GM12874 (cell line): ENCODE results near the gene TSPAN17.

Source experiments
- CTCF ChIP-seq: IDR thresholded peaks from 2 replicates; pipeline ENCODE4 v1.5.1; 2011; ENCODE audit warnings: low read depth, mild to moderate bottlenecking, control low read depth, low read length, moderate library complexity; ENCODE audit not compliant: insufficient read depth

Gene TSPAN17

GRCh38 chr5:176652136-176652535 is 4.9 kb downstream of the TSPAN17 start:
- no peak for TF ChIP-seq CTCF

DNA sequence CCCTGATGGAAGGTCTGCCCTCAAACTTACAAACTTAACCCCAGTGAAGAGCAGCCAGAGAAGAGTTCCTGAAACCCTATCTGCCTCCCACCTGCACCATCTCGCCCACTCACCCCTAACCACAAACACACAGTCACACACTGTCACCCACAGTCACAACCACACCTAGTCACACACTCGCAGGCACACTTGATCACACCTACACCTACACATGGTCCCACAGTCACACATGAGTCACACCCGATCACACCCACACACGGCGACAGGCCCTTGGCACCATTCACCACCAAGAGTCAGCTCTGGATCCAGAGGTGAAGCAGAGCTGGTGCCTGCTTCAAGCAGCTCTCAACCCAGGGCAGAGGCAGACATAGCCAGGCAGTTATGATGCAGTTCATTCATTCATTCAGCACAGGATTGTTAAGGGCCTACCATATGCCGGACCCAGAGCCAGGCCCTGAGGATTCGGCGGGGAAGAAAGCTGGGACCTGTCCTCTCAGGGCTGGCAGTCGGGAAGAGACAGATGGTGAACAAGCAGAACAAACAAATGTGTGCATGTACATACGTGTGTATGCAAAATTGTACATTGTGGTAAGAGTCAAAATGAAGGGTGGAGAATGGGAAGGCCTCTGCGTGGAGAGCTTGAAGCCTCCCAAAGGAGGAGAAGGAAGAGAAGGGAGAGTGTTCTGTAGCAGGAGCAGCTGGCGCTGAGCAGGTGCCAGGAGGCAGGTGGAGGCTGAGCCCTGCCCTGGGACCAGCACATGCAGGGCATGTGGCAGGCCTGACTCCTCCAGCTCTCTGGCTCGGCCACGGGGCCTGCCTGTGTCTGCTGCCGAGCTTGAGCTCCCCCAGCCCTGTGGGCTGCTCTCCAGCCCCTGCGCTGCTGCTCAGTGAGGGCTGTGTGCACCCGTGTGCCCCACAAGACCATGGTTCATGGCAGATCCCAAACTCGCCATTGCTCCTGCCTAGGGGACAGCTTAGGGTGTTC is 6.4 kb downstream of the TSPAN17 start:
- no peak for TF ChIP-seq CTCF

DNA sequence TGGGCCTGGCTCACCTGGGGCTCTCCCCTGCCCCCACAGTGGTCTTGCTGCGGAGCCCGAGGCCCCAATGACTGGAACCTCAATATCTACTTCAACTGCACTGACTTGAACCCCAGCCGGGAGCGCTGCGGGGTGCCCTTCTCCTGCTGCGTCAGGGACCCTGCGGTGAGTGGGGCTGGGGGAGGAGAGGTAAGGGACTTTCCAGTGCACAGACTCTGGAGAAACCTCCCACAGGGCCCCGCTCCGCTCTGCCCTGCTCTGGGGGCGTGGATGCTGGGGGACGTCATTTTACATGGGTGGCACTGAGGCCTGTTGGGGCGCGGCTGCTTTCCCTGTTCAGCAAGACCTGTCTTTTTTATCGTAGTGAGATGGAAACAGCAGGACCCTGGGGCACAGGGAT is 7.6 kb downstream of the TSPAN17 start:
- no peak for TF ChIP-seq CTCF

- TF ChIP-seq CTCF: no peak
Observed at GRCh38 chr5:176656467-176656990, 9.2 kb downstream of the TSPAN17 start.

- TF ChIP-seq CTCF: peak; percentile 98
Observed at GRCh38 chr5:176658007-176658599, 10.8 kb downstream of the TSPAN17 start.

DNA sequence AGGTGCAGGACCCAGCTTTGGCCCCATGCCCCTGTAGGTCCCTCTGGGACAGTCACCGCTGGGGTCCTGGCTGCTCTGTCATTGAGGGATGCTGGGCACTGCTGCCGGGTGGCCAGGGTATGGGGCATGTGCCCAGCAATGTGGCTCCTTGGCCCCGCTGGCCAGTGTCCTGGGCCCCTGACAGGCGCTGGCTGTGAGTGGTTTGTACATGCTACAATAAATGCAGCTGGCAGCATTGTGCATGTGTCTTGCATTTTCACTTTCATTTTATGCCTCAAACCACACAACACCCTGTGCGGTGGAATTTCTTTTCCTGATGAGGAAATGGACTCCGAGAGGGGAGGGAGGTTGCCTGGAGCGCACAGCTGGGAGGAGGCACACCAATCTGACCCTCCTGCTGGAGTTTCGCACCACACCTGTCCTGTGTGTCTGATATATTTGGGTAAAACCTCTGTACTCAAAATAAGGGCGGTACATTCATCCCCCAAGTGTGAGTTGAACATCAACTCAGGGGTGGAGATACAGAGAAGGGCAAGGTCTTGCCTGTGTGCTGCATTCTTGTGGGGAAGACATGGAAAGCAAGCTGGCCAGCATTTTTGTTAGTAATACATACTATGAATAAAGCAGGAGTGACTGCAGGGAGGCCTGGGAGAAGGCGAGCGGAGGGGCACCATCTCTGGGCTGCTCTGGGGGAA is 11.7 kb downstream of the TSPAN17 start:
- TF ChIP-seq CTCF: no peak

GRCh38 chr5:176659512-176659839 is 12.2 kb downstream of the TSPAN17 start:
- TF ChIP-seq CTCF: no peak
